Activated T-helper 17 cell treated with anti-CD3 and anti-CD28 coated beads, Interleukin-2, amount 50 U/mL, for 72 hours (primary cell): Measurements from ENCODE around the gene ERI3. TPM values are rescaled to one million over a fixed set of nuclear protein-coding genes. Genes with fewer than 3 reads are reported as not detected.

ENCODE experiments used
- total RNA-seq, 2 donors: library from RNA; stranded (reverse); gene quantifications; one replicate each; pipeline ENCODE4 v1.2.3, GENCODE V29; 2022

The ERI3 gene
- total RNA-seq, 2 donors from 2014 or later: 30.7 to 41.8 TPM

Other genes starting within 250 kb of the ERI3 start
- gene KLF17, start 236.4 kb downstream of the ERI3 start, total RNA-seq: not detected
- gene KLF18, start 213.6 kb downstream of the ERI3 start, total RNA-seq: not detected
- gene DMAP1, start 141.8 kb downstream of the ERI3 start, total RNA-seq: 10 to 100 TPM; 41.1 to 41.4 TPM
- gene RNF220, start 50.0 kb upstream of the ERI3 start, total RNA-seq: 10 to 100 TPM; 54.8 to 88.7 TPM